HCT116 (cell line): ENCODE results near the gene LRRIQ3.

ENCODE experiments used
- ATF3 ChIP-seq: IDR thresholded peaks from 2 replicates; pipeline ENCODE4 v1.6.1; 2012
- CEBPB ChIP-seq: IDR thresholded peaks from 2 replicates; pipeline ENCODE4 v1.6.1; 2012; ENCODE audit warnings: low read depth
- EZH2 ChIP-seq: fragments of 200-600 bp; sonication (generic); IDR thresholded peaks from 2 replicates; pipeline ENCODE4 v1.6.1; 2017; ENCODE audit warnings: antibody characterized with exemption, mixed run types
- EZH2phosphoT487 ChIP-seq: fragments of 200-600 bp; IDR thresholded peaks from 2 replicates; pipeline ENCODE4 v1.6.1; 2018; ENCODE audit warnings: antibody characterized with exemption, borderline replicate concordance
- FOSL1 ChIP-seq: IDR thresholded peaks from 2 replicates; pipeline ENCODE4 v1.6.1; 2012; ENCODE audit warnings: low read depth
- POLR2A ChIP-seq: IDR thresholded peaks from 2 replicates; pipeline ENCODE4 v1.7.0; 2011; ENCODE audit warnings: borderline replicate concordance; ENCODE audit not compliant: insufficient read depth, insufficient read length; ENCODE audit errors: extremely low read depth
- POLR2AphosphoS5 ChIP-seq: IDR thresholded peaks from 2 replicates; pipeline ENCODE4 v1.6.1; 2011; ENCODE audit warnings: mild to moderate bottlenecking, low read depth, low read length, moderate library complexity
- RAD21 ChIP-seq: IDR thresholded peaks from 2 replicates; pipeline ENCODE4 v1.6.1; 2012; ENCODE audit warnings: low read depth, mild to moderate bottlenecking
- REST ChIP-seq: IDR thresholded peaks from 2 replicates; pipeline ENCODE4 v1.6.1; 2012; ENCODE audit warnings: low read depth
- SIN3A ChIP-seq: IDR thresholded peaks from 2 replicates; pipeline ENCODE4 v1.6.1; 2012; ENCODE audit warnings: low read depth
- YY1 ChIP-seq: IDR thresholded peaks from 2 replicates; pipeline ENCODE4 v1.6.1; 2011; ENCODE audit warnings: low read length, low read depth, moderate library complexity, mild to moderate bottlenecking; ENCODE audit not compliant: insufficient replicate concordance; ENCODE audit errors: extremely low read depth
- ZFX ChIP-seq: fragments of 450-650 bp; IDR thresholded peaks from 2 replicates; pipeline ENCODE4 v1.6.1; 2017
- TF ChIP-seq, protein P1 (sequence below): IDR thresholded peaks from 2 replicates; pipeline ENCODE4 v1.6.1; 2012
- TF ChIP-seq, protein P2 (sequence below), 3 experiments: fragments of 200-600 bp in 1 of 3; sonication (generic) in 1 of 3; IDR thresholded peaks in 2 of 3; conservative IDR thresholded peaks in 1 of 3; 2 replicates each; pipeline ENCODE4 v1.5.1; 2012 to 2017; ENCODE audit warnings: low read depth in 2 of 3, low read length in 2 of 3, antibody characterized with exemption in 1 of 3, borderline replicate concordance in 1 of 3, control low read depth in 1 of 3, mild to moderate bottlenecking in 1 of 3, mixed read lengths in 1 of 3, mixed run types in 1 of 3, moderate library complexity in 1 of 3; ENCODE audit not compliant: insufficient read depth in 1 of 3

DNA sequence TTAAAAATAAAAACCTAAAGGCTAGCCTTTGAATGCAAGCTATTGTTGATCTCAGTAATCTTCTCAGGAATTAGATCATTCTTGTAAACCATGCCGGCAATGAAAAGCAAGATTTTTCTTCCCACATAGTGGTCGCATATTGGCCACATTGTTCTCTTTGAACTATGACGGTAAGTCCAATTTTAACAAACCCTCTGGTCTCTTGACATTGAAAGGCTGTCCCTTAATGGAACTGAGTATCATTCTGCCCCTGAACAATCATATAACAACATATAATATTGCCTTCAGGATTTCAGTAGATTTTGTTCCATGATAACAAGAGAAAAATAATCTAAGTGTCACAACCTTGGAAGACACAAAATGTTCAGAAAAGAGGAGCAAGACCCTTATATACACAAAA is 38.5 kb upstream of the LRRIQ3 start:
- TF ChIP-seq, protein P1, sequence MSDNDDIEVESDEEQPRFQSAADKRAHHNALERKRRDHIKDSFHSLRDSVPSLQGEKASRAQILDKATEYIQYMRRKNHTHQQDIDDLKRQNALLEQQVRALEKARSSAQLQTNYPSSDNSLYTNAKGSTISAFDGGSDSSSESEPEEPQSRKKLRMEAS = no peak
- TF ChIP-seq, protein P2, sequence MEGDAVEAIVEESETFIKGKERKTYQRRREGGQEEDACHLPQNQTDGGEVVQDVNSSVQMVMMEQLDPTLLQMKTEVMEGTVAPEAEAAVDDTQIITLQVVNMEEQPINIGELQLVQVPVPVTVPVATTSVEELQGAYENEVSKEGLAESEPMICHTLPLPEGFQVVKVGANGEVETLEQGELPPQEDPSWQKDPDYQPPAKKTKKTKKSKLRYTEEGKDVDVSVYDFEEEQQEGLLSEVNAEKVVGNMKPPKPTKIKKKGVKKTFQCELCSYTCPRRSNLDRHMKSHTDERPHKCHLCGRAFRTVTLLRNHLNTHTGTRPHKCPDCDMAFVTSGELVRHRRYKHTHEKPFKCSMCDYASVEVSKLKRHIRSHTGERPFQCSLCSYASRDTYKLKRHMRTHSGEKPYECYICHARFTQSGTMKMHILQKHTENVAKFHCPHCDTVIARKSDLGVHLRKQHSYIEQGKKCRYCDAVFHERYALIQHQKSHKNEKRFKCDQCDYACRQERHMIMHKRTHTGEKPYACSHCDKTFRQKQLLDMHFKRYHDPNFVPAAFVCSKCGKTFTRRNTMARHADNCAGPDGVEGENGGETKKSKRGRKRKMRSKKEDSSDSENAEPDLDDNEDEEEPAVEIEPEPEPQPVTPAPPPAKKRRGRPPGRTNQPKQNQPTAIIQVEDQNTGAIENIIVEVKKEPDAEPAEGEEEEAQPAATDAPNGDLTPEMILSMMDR (IDR thresholded peaks at IDR 0.05 in 2 of 3, conservative IDR thresholded peaks at IDR 0.05 in 1 of 3; ENCODE audit: borderline replicate concordance in 1 of 3, insufficient read depth in 1 of 3, low read depth in 2 of 3, low read length in 2 of 3) = no peak
- TF ChIP-seq POLR2A (no peak), EZH2phosphoT487 (no peak), REST (no peak), ZFX (no peak), POLR2AphosphoS5 (no peak), SIN3A (no peak), YY1 (no peak), ATF3 (no peak), CEBPB (no peak), RAD21 (no peak), EZH2 (no peak), FOSL1 (no peak)
